Measurements from ENCODE around the gene HES2. TPM values are rescaled to one million over a fixed set of nuclear protein-coding genes. Genes with fewer than 3 reads are reported as not detected.
A peak's percentile ranks its signal among the peaks of the same experiment; 100 is the strongest.
"Not testable (repeated sequence)": the region's sequence is repeated elsewhere in the genome, so short reads cannot be mapped to it uniquely, and the experiment has no call there.

Gene HES2
- polyA plus RNA-seq, 1 donor: 0.75 TPM

DNA sequence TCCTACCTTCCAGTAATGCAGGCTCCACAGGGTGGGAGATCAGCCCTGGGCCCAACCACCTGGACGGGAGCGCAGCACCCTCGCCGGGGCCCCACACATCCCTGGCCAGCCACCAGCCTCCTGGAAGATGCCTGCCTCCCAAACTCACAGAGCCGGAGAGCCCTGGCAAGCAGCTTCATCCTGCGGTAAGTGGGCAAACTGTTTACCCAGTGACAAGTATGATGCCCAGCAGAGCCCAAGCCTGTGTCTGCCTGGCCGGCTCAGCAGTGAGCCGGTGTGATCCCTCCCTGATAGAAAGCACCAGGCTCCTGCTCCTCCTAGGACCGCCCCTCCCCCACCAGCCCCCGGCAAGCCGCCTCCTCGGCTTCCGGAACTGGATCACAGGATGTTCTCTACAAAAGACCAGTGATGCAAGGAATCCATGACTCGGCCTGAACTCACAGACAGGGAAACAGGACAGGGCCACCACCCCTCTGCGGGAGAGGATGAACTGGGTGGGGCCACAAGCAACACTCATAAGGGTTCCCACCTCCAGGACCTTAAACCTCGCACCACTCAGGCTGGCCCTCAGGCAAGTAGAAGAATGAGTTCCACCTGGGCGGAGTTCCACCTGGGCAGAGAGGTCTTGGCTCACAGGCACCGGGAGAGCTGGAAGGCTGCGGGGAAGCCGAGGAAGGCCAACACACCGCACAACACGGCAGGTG lies 34.1 kb downstream of the HES2 start:
- H3K4me1 ChIP-seq (ENCODE audit: control insufficient read depth, insufficient read depth, low read length): no peaks in the 10 kb centered on the region
- H3K27ac ChIP-seq (ENCODE audit: low read length): no peak overlapping the region
- H3K4me3 ChIP-seq (ENCODE audit: low read length): no peak overlapping the region
- no peak for DNase-seq
- peaks cover 3% of the 10 kb centered on the region for H3K36me3 ChIP-seq (ENCODE audit: control insufficient read depth, insufficient read depth, low read length)
- H3K27me3 ChIP-seq (ENCODE audit: control insufficient read depth, insufficient read depth, low read length): no peaks in the 10 kb centered on the region
- peaks cover 3% of the 10 kb centered on the region for H3K9me3 ChIP-seq (ENCODE audit: control insufficient read depth, low read depth, low read length)
- no CpG with 5 or more reads among the region's 22 CpGs for WGBS (ENCODE audit: insufficient coverage, low lambda C conversion rate)

DNA sequence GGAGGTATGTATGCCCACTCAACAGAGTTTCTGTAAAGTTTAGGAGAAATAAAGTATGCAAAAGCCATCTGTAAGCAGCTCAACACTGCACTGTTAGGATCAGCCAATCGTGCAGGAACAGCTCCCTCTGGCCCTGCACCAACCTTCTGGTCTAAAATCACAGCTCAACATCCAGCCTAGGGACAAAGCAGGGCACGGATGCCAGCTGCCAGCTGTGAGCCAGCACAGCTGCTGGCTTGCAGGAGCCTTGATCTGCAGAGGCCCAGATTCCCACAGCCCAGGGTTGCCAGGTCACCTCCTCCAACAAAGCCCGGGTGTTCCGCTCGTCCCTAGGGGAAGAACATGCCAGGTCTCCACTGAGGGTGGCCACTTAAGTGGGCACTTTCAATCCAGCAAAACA lies 34.8 kb downstream of the HES2 start:
- no peaks in the 10 kb centered on the region for H3K4me1 ChIP-seq (ENCODE audit: control insufficient read depth, insufficient read depth, low read length)
- H3K36me3 ChIP-seq (ENCODE audit: control insufficient read depth, insufficient read depth, low read length): peaks cover 1% of the 10 kb centered on the region
- no peak for DNase-seq
- WGBS (ENCODE audit: insufficient coverage, low lambda C conversion rate): no CpG with 5 or more reads among the region's 5 CpGs
- no peak overlapping the region for H3K27ac ChIP-seq (ENCODE audit: low read length)
- no peaks in the 10 kb centered on the region for H3K27me3 ChIP-seq (ENCODE audit: control insufficient read depth, insufficient read depth, low read length)
- no peak overlapping the region for H3K4me3 ChIP-seq (ENCODE audit: low read length)
- H3K9me3 ChIP-seq (ENCODE audit: control insufficient read depth, low read depth, low read length): peaks cover 3% of the 10 kb centered on the region

DNA sequence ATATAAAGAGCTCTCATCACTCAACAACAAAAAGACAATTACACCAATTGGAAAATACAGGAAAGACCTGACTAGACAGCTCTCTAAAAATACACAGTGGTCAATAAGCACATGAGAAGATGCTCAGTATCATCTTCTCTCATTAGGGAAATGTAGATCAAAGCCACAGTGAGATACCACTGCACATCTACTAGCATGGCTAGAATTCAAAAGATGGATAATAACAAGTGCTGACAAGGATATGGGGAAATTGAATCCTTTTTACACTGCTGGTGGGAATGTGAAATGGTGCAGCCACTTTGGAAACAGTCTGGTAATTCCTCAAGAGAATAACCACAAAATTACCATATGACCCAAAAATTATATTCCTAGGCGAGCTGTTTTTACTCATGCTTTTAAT lies 35.6 kb downstream of the HES2 start:
- no peaks in the 10 kb centered on the region for H3K4me1 ChIP-seq (ENCODE audit: control insufficient read depth, insufficient read depth, low read length)
- H3K27me3 ChIP-seq (ENCODE audit: control insufficient read depth, insufficient read depth, low read length): no peaks in the 10 kb centered on the region
- no peak overlapping the region for H3K4me3 ChIP-seq (ENCODE audit: low read length)
- H3K36me3 ChIP-seq (ENCODE audit: control insufficient read depth, insufficient read depth, low read length): no peaks in the 10 kb centered on the region
- 100% methylated on average over 1 of the region's 1 CpG for WGBS (ENCODE audit: insufficient coverage, low lambda C conversion rate)
- H3K27ac ChIP-seq (ENCODE audit: low read length): no peak overlapping the region
- H3K9me3 ChIP-seq (ENCODE audit: control insufficient read depth, low read depth, low read length): peaks cover 3% of the 10 kb centered on the region
- no peak for DNase-seq

DNA sequence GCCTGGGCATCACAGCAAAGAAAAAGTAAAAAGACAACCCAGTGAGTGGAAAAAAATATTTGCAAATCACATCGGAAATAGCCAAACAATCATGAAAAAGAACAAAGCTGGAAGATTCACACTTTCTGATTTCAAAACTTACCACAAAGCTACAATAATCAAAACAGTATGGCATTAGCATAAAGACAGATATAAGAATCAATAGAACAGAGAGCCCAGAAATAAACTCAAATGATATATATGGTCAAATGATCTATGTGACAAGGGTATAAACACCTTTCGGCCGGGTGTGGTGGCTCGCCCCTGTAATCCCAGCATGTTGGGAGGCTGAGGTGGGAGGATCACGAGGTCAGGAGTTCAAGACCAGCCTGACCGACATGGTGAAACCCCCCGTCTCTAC lies 39.7 kb downstream of the HES2 start:
- DNase-seq: no peak
- no peak overlapping the region for H3K4me3 ChIP-seq (ENCODE audit: low read length)
- 88% methylated on average over 1 of the region's 7 CpGs for WGBS (ENCODE audit: insufficient coverage, low lambda C conversion rate)
- H3K9me3 ChIP-seq (ENCODE audit: control insufficient read depth, low read depth, low read length): peaks cover 3% of the 10 kb centered on the region
- no peaks in the 10 kb centered on the region for H3K4me1 ChIP-seq (ENCODE audit: control insufficient read depth, insufficient read depth, low read length)
- no peaks in the 10 kb centered on the region for H3K27me3 ChIP-seq (ENCODE audit: control insufficient read depth, insufficient read depth, low read length)
- H3K36me3 ChIP-seq (ENCODE audit: control insufficient read depth, insufficient read depth, low read length): no peaks in the 10 kb centered on the region
- no peak overlapping the region for H3K27ac ChIP-seq (ENCODE audit: low read length)

DNA sequence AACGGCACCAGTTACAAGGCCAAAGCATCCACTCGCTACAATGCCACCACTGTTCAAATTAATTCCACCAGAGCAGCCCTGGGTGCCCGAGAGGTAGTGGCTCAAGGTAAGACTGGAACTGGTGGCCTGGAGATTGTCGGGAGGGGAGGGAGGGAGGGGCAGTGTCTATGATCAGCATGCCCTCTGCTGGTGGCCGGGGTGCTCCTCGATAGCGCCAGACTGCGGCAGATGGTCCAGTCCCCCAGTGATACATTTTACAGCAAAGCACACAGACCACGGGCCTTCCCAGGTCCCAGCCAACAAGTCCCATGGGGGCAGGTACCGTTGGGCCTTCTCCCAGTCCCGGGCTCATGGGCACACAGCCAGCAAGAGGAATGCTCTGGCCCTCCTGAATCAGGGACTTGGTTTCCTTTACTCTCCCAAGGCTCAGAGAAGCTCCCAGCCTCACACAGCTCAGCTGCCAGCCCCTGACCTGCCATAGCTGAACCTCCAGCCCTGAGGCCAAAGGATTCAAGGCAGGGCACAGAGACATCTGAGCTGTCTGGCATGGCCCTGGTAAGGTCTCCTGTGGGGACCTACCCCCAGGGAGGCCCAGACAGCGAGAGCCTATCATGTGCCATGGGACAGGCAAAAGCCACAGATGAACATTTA lies 41.5 kb downstream of the HES2 start:
- DNase-seq: no peak
- H3K4me1 ChIP-seq (ENCODE audit: control insufficient read depth, insufficient read depth, low read length): no peaks in the 10 kb centered on the region
- no peak overlapping the region for H3K27ac ChIP-seq (ENCODE audit: low read length)
- H3K4me3 ChIP-seq (ENCODE audit: low read length): no peak overlapping the region
- no peaks in the 10 kb centered on the region for H3K9me3 ChIP-seq (ENCODE audit: control insufficient read depth, low read depth, low read length)
- no peaks in the 10 kb centered on the region for H3K27me3 ChIP-seq (ENCODE audit: control insufficient read depth, insufficient read depth, low read length)
- no CpG with 5 or more reads among the region's 12 CpGs for WGBS (ENCODE audit: insufficient coverage, low lambda C conversion rate)
- H3K36me3 ChIP-seq (ENCODE audit: control insufficient read depth, insufficient read depth, low read length): no peaks in the 10 kb centered on the region

DNA sequence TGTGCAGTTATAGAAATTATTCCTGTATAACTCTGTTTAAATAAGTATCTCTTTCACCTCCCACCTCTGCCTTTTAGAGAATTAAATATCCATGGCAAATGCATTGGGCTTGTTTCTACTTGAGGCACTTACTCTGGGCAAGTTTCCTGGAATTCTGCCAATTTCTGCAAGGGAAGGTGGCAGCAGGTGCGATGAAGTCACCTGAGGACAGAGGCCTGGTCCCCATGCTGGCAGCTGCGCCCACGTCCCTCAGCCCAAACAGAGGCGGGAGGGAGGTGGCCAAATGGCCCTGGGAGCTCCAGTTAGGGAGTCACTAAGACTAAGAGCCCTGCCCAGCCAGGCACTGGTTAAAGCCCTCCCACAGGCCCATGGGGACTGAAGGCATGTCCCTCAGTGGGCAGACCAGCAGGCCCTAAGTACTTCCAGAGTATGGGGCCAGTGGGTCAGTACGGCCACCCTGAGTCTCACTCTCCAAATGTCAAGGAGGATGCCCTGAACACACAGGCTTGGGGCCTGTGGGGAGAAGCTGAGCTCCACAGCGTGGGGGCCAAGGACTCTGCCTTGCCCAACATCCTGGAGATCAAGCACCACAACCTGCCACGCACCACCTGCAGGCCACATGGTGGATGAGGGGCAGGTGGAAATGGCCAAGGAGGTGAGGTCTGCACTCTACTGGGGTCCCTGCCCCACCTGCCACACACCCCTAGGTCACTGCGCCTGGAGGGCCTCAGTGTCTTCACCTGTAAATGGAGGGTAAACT lies 45.6 kb downstream of the HES2 start:
- Histone ChIP-seq H3K4me3 (ENCODE audit: low read length) (no peak overlapping the region), H3K27ac (ENCODE audit: low read length) (no peak overlapping the region), H3K9me3 (ENCODE audit: control insufficient read depth, low read depth, low read length) (no peaks in the 10 kb centered on the region), H3K36me3 (ENCODE audit: control insufficient read depth, insufficient read depth, low read length) (no peaks in the 10 kb centered on the region), H3K27me3 (ENCODE audit: control insufficient read depth, insufficient read depth, low read length) (no peaks in the 10 kb centered on the region), H3K4me1 (ENCODE audit: control insufficient read depth, insufficient read depth, low read length) (no peaks in the 10 kb centered on the region)
- peak in 1 of 2 donors; percentile 43 for DNase-seq
- WGBS (ENCODE audit: insufficient coverage, low lambda C conversion rate): no CpG with 5 or more reads among the region's 8 CpGs

DNA sequence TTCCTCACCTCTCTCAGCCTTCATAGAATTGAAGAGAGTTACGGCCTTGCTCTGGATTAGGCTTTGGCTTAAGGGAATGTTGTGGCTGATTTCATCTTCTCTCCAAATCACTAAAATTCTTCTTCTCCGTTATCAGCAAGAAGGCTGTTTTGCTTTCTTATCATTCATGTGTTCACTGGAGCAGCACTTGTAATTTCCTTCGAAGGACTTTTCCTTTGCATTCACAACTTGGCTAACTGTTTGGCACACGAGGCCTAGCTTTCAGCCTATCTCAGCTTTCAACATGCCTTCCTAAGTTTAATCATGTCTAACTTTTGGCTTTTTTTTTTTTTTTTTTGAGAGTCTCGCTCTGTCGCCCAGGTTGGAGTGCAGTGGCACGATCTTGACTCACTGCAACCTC lies 47.5 kb downstream of the HES2 start:
- peaks cover 12% of the 10 kb centered on the region for H3K9me3 ChIP-seq (ENCODE audit: control insufficient read depth, low read depth, low read length)
- H3K36me3 ChIP-seq (ENCODE audit: control insufficient read depth, insufficient read depth, low read length); H3K27me3 ChIP-seq (ENCODE audit: control insufficient read depth, insufficient read depth, low read length); H3K4me3 ChIP-seq (ENCODE audit: low read length); H3K27ac ChIP-seq (ENCODE audit: low read length); DNase-seq; H3K4me1 ChIP-seq (ENCODE audit: control insufficient read depth, insufficient read depth, low read length): not testable (repeated sequence)
- WGBS (ENCODE audit: insufficient coverage, low lambda C conversion rate): 100% methylated on average over 1 of the region's 7 CpGs

DNA sequence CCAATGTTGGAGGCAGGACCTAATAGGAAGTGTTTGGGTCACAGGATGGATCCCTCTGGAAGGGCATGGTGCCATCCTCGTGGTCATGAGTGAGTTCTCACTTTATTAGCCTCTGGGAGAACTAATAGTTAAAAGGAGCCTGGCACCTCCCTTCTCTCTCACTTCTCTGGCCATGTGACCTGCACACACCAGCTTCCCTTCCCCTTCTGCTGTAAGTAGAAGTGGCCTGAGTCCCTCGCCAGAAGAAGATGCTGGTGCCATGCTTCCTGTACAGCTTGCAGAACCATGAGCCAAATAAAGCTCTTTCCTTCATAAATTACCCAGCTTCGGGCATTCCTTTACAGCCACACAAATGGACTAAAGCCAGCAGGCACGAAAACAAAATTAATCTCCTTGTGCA lies 49.7 kb downstream of the HES2 start:
- Histone ChIP-seq H3K36me3 (ENCODE audit: control insufficient read depth, insufficient read depth, low read length) (no peaks in the 10 kb centered on the region), H3K4me3 (ENCODE audit: low read length) (no peak overlapping the region), H3K9me3 (ENCODE audit: control insufficient read depth, low read depth, low read length) (peaks cover 13% of the 10 kb centered on the region), H3K27ac (ENCODE audit: low read length) (no peak overlapping the region), H3K27me3 (ENCODE audit: control insufficient read depth, insufficient read depth, low read length) (no peaks in the 10 kb centered on the region), H3K4me1 (ENCODE audit: control insufficient read depth, insufficient read depth, low read length) (no peaks in the 10 kb centered on the region)
- WGBS (ENCODE audit: insufficient coverage, low lambda C conversion rate): no CpG with 5 or more reads among the region's 4 CpGs
- no peak for DNase-seq

DNA sequence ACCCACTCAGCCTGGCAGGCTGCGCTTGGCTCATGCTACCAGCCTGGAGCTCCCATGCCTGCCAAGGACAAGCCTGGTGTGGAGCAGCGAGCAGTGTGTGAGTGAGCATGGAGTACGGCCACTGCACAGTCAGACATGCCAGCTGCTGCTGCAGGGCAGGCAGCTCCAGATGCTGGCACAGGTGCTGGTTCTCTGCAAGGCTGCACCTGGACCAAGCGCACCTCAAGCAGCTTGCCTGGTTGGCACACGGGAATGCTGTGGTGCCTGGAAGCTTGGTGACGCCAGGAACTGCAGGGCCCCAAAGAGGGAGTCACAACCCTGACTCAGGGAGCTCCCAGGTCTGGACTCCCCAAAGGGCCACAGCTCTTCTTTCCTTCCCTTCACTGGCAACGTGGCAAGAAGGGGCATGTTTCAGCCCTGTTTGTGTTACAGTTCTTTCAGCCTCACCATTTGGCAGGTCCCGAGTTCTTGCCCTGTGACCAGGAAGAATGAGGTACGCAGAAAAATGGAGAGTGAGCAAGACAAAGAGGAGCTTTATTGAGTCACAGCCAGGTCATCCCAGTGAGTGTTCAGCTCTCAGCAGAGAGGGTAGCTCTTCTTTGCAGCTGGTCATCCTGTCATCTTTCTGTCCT lies 52.2 kb downstream of the HES2 start:
- WGBS (ENCODE audit: insufficient coverage, low lambda C conversion rate): no CpG with 5 or more reads among the region's 9 CpGs
- Histone ChIP-seq H3K9me3 (ENCODE audit: control insufficient read depth, low read depth, low read length) (peaks cover 20% of the 10 kb centered on the region), H3K4me3 (ENCODE audit: low read length) (no peak overlapping the region), H3K27ac (ENCODE audit: low read length) (no peak overlapping the region), H3K27me3 (ENCODE audit: control insufficient read depth, insufficient read depth, low read length) (no peaks in the 10 kb centered on the region), H3K4me1 (ENCODE audit: control insufficient read depth, insufficient read depth, low read length) (peaks cover 3% of the 10 kb centered on the region), H3K36me3 (ENCODE audit: control insufficient read depth, insufficient read depth, low read length) (no peaks in the 10 kb centered on the region)
- DNase-seq: no peak

DNA sequence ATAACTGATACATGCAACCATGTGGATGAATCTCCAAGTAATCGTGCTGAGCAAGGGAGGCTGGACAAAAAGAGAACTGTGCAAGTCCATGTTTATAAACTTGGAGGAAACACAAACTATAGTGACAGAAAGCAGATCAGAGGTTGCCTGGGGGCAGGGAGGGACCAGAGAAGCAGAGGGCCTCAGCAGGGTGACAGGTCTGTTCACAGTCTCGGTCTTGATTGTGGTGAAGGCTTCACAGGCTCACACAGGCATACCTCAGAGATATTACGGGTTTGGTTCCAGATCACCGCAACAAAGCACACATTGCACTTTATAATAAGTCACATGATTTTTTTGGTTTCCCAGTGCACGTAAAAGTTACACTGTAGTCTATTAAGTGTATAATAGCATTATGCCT lies 54.7 kb downstream of the HES2 start:
- WGBS (ENCODE audit: insufficient coverage, low lambda C conversion rate): 83% methylated on average over 1 of the region's 5 CpGs
- no peaks in the 10 kb centered on the region for H3K27me3 ChIP-seq (ENCODE audit: control insufficient read depth, insufficient read depth, low read length)
- DNase-seq: no peak

More for the DNA sequence above, 54.7 kb downstream of the HES2 start:
- H3K9me3 ChIP-seq (ENCODE audit: control insufficient read depth, low read depth, low read length): peaks cover 20% of the 10 kb centered on the region
- no peak overlapping the region for H3K27ac ChIP-seq (ENCODE audit: low read length)
- H3K36me3 ChIP-seq (ENCODE audit: control insufficient read depth, insufficient read depth, low read length): no peaks in the 10 kb centered on the region
- H3K4me1 ChIP-seq (ENCODE audit: control insufficient read depth, insufficient read depth, low read length): peaks cover 24% of the 10 kb centered on the region
- no peak overlapping the region for H3K4me3 ChIP-seq (ENCODE audit: low read length)
